Kidney epithelial cell (primary cell): ENCODE data around the gene MOV10L1. TPM values are rescaled to one million over a fixed set of nuclear protein-coding genes. Genes with fewer than 3 reads are reported as not detected.

Experiments used
- DNase-seq: peaks from one replicate; pipeline ENCODE4 v3.0.0-alpha.2; 2010; ENCODE audit warnings: low read depth
- H3K27me3 ChIP-seq: 2 replicates; pipeline ENCODE4 v1.6.0; 2011; ENCODE audit warnings: low read length; ENCODE audit not compliant: control insufficient read depth, insufficient read depth
- H3K36me3 ChIP-seq: 2 replicates; pipeline ENCODE4 v1.5.1; 2011; ENCODE audit warnings: low read length; ENCODE audit not compliant: control insufficient read depth, insufficient read depth
- H3K4me3 ChIP-seq: 2 replicates; pipeline ENCODE4 v1.5.1; 2011; ENCODE audit warnings: low read depth, mild to moderate bottlenecking, control low read depth, low read length
- CTCF ChIP-seq: IDR thresholded peaks from 2 replicates; pipeline ENCODE4 v1.5.1; 2011; ENCODE audit warnings: mild to moderate bottlenecking, moderate library complexity, low read length, control low read depth, inconsistent platforms; ENCODE audit not compliant: insufficient read depth, poor library complexity, severe bottlenecking
- total RNA-seq: library from RNA; depleted of rRNA; stranded (reverse); fragments of >200 nt; gene quantifications from 2 replicates; pipeline ENCODE4 v1.2.3, GENCODE V29; 2015

MOV10L1 gene
- total RNA-seq, 1 donor from 2014 or later, result 1.7 TPM

- no peak for DNase-seq
These were observed 93.5 kb downstream of the MOV10L1 start for GRCh38 chr22:50183141-50183971.

GRCh38 chr22:50184004-50184901, 94.4 kb downstream of the MOV10L1 start:
- no peak for DNase-seq
- H3K4me3 ChIP-seq, result peak overlapping the region; percentile 2
- H3K27me3 ChIP-seq, result peaks cover under 1% of the 10 kb centered on the region
- no peak for TF ChIP-seq CTCF
- H3K36me3 ChIP-seq, result no peaks in the 10 kb centered on the region

More at GRCh38 chr22:50183141-50183971, 93.5 kb downstream of the MOV10L1 start:
- TF ChIP-seq CTCF, result no peak
- H3K4me3 ChIP-seq, result no peak overlapping the region
- peaks cover 5% of the 10 kb centered on the region for H3K27me3 ChIP-seq
- H3K36me3 ChIP-seq, result no peaks in the 10 kb centered on the region

- DNase-seq, result no peak
- Histone ChIP-seq H3K4me3 (peak overlapping the region; percentile 60), H3K36me3 (no peaks in the 10 kb centered on the region), H3K27me3 (no peaks in the 10 kb centered on the region)
- no peak for TF ChIP-seq CTCF
These were observed 95.1 kb downstream of the MOV10L1 start for GRCh38 chr22:50184902-50185374.

GRCh38 chr22:50185375-50186087, 95.7 kb downstream of the MOV10L1 start, which contains the start of gene TRABD:
TRABD (plus strand) TSS chr22:50185913; CDS start chr22:50193061, 7,148 bp downstream.
- TF ChIP-seq CTCF, result no peak

GRCh38 chr22:50186181-50186714, 96.4 kb downstream of the MOV10L1 start:
- H3K27me3 ChIP-seq, result no peaks in the 10 kb centered on the region
- peak overlapping the region; percentile 79 for H3K4me3 ChIP-seq
- no peak for TF ChIP-seq CTCF
- DNase-seq, result no peak
- no peaks in the 10 kb centered on the region for H3K36me3 ChIP-seq

More at GRCh38 chr22:50185375-50186087, 95.7 kb downstream of the MOV10L1 start, which contains the start of gene TRABD:
- no peaks in the 10 kb centered on the region for H3K27me3 ChIP-seq
- no peaks in the 10 kb centered on the region for H3K36me3 ChIP-seq
- peak within 1 kb of the TSS; percentile 79 for H3K4me3 ChIP-seq
- DNase-seq, result no peak
